Cerebellar cortex (tissue), 1 donor: ENCODE data around the gene DGLUCY.
A peak's percentile ranks its signal among the peaks of the same experiment; 100 is the strongest.

Experiments used
- DNase-seq: peaks from one replicate; pipeline ENCODE4 v3.0.0-alpha.2; 2015; ENCODE audit warnings: low spot score

Gene DGLUCY

GRCh38 chr14:91108941-91109611 is 4.8 kb upstream of the DGLUCY start:
- peak; percentile 78 for DNase-seq

DNA sequence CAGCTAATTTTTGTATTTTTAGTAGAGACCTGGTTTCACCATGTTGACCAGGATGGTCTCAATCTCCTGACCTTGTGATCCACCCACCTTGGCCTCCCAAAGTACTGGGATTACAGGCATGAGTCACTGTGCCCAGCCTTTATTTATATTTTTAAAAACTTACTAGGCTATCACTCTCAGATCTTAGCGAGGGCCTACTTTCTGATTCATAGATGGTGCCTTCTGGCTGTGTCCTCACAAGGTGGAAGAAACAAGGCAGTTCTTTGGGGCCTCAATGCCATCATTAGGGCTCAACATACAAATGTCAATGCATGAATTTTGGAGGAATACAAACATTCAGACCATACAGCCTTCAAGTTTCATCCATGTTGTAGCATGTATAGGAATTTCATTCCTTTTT is 2.4 kb upstream of the DGLUCY start:
- DNase-seq, result no peak

DNA sequence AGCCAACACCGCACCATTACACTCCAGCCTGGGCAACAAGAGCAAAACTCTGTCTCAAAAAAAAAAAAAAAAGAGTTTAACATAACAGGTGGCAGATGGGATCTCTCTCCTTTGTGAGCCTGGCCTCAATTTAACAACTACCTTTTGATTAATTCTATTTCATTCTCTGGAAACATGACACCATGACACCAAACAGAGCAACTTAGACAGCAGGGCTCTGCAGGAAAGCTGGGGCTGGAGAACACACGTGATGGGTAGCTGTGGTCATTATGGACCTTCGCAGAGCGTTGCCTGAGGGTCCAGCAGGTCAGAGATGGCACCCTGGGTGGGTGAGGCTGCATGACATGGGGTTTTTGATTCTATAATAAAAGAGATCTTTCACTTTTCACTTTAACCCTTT is 1.7 kb upstream of the DGLUCY start:
- DNase-seq, result peak; percentile 31

DNA sequence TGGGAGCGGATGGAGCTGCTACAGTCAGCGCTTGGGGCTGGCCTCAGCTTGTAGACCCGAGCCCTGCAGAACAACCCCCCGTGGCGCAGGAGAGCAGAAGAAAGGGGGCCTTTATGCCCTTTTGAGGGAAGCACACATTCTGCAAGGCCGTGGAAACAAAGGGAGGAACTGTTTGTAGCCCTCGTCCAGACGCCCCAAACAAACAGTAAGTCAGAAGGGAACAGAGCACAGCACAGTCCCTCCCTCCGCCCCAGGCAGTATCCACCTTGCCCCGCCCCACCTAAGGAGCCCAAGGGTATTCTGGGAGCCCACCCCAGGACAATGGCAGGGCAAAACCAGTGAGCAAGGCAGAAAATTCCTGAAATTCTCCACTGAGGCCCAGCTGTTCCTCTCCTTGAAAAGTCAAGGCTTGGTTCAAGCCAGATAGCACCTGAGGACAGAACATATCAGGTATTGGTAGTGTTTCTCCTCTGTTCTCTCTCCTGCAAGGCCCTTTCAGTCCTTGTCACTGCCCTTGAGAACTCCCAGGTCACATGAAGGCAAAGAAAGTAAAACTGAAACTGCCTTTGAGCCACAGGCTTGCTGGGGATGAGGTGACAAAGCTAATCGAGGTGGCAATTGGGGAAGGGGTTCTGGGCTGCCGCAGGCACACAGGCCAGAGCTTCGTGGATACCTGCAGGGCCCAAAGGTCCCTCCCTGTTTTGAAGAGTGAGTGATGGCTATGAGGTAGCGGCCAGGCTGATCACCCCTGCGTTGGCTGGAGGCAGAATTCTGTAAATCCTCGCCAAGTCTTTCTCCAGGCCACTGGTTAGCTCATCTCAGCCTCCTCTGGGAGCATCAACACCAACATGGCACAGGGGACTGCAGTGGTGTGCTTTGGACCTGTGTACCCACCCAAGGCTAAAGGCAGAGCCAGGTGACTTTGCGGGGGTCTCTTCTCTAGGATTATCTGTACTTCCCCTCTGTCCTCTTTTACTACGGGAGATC is 499 bp downstream of the DGLUCY start:
- DNase-seq, result peak; percentile 71

DNA sequence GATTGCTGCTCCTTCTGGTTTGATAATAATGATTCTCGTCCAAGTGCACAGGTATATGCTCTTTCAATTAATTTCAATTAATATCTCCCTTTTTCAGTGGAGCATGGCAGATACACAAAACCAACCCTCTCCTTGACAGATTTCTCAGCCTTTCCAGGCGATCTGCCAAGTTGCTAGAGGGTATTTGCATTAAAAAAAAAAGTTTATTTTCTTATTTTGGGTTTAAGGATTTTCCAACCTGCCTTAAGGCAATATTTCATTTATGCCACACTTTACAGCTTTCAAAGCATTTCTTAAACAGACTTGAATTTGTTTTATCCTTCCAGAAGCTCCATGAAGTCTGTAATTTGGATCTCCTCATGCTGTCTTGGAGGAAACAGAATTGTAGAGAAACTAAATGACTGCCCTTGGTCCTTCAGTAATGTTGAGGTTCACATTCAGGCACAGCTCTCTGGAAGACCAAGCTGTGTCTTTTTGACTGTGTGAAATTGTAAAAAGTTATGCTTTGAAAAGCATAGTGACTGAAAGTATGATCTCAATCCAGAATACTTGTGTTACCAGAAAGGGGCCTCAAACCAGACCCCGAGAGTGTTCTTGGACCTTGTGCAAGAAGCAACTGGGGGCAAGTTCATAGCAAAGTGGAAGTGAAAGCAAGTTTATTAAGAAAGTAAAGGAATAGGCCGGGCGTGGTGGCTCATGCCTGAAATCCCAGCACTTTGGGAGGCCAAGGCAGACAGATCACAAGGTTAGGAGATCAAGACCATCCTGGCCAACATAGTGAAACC is 2.3 kb downstream of the DGLUCY start:
- DNase-seq, result peak; percentile 22

GRCh38 chr14:91116913-91117588 is 3.2 kb downstream of the DGLUCY start:
- DNase-seq, result no peak

GRCh38 chr14:91117960-91118359 is 4.1 kb downstream of the DGLUCY start:
- no peak for DNase-seq

DNA sequence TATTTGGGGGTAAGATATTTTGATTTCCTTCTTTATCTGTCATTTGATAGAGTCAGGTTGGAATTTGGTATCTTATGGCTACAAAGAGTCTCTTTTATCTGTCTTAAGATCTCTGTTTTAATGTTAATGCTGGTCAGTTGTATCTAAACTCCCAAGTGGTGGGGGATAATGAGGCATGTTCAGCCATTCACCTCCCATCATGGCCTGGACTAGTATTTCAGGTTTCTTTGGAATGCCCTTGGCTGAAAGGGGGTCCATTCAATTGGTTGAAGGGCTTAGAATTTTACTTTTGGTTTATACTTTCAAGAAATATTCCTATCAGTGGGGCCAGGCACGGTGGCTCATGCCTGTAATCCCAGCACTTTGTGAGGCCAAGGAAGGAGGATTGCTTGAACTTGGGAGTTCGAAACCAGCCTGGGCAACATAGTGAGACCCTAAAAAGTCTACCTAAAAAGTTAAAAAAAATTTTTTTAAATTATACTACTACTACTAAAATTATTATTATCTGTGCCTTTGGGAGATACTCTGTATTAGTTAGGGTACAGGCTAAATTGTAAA is 4.7 kb downstream of the DGLUCY start:
- DNase-seq, result no peak

DNA sequence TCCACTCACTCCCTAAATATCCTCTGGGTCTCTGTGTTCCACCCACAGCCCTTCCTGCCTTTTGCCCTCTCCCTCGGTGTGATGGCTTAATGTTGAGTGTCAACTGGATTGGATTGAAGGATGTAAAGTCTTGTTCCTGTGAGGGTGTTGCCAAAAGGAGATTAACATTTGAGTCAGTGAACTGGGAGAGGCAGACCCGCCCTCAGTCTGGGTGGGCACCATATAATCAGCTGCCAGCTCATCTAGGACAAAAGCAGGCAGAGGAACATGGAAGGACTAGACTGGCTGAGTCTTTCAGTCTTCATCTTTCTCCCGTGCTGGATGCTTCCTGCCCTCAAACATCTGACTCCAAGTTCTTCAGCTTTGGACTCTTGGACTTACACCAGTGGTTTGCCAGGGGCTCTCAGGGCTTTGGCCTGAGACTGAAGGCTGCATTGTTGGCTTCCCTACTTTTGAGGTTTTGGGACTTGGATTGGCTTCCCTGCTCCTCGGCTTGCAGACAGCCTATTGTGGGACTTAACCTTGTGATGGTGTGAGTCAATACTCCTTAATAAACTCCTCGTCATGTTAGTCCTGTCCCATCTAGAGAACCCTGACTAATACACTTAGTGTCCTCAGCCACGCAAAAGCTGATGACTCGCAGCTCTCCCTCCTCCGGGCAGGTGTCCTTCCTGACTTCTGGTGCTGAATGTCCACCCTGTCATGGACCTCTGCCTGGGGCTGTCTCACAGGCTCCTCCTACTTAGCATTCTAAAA is 5.9 kb downstream of the DGLUCY start:
- DNase-seq, result no peak

GRCh38 chr14:91123201-91123600 is 9.3 kb downstream of the DGLUCY start:
- DNase-seq, result no peak

GRCh38 chr14:91124406-91125270 is 10.8 kb downstream of the DGLUCY start:
- DNase-seq, result peak; percentile 25

GRCh38 chr14:91125271-91125660 is 11.4 kb downstream of the DGLUCY start:
- DNase-seq, result peak; percentile 90

- peak; percentile 25 for DNase-seq
Measured at GRCh38 chr14:91125801-91126200, 11.9 kb downstream of the DGLUCY start.

- DNase-seq, result peak; percentile 31
Measured at GRCh38 chr14:91126761-91127160, 12.9 kb downstream of the DGLUCY start.

GRCh38 chr14:91127401-91127801 is 13.5 kb downstream of the DGLUCY start:
- DNase-seq, result peak; percentile 53

DNA sequence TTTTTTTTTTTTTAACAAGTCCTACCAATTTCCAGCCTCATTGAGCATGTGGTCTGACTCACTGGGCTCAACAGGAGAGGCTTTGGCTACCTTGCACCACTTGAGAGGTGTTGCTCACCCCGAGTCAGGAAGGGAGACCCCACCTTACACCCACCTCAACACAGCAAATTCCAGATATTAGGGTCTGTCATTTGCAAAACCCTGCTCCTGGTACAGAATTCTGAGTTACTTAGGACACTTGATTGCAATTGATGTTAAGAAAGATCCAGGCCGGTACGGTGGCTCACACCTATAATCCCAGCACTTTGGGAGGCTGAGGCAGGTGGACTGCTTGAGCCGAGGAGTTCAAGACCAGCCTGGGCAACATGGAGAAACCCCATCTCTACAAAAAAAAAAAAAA is 14.1 kb downstream of the DGLUCY start:
- no peak for DNase-seq

DNA sequence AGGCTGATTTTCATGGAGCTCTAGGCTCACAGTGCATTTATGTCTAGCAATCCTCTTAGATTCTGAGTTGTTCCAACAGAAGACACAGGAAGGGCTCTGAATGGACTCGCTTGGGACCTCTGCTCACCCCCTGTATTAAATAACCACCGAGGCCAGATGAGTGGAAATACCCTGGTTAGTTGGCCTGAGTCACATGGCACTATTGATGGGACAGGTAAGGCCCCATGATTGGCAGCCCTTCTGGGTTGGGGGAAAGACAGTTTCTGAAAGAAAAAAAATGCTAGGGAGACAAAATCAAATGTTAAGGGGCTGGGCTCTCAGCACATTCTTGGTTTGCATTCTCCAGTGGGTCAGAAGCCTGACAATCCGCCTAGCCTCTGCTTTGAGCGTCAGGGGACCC is 14.8 kb downstream of the DGLUCY start:
- DNase-seq, result no peak

GRCh38 chr14:91129261-91129660 is 15.4 kb downstream of the DGLUCY start:
- no peak for DNase-seq

DNA sequence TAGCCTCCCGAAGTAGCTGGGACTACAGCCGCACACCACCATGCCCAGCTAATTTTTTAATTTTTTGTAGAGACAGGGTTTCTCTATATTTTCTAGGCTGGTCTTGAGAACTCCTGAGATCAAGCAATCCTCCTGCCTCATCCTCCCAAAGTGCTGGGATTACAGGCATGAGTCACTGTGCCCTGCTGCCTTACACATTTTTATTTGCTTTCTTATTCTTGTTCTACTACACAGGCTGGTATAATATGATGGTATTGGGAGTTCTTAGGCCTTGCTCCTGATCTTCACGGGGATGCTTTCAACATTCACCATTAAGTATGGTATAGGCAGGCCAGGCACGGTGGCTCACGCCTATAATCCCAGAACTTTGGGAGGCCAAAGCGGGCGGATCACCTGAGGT is 21.2 kb downstream of the DGLUCY start:
- no peak for DNase-seq
